Activated CD8-positive, alpha-beta memory T cell treated with anti-CD3 and anti-CD28 coated beads for 1 hour (primary cell): Measurements from ENCODE around the gene SPOUT1.
A peak's percentile ranks its signal among the peaks of the same experiment; 100 is the strongest.
"Not testable (repeated sequence)": the region's sequence is repeated elsewhere in the genome, so short reads cannot be mapped to it uniquely, and the experiment has no call there.

Source experiments
- DNase-seq, 2 donors: peaks; one replicate each; pipeline ENCODE4 v3.0.0-alpha.2; 2020; ENCODE audit warnings: low read depth in 1 of 2; ENCODE audit errors: extremely low read depth in 1 of 2

Gene SPOUT1, protein sequence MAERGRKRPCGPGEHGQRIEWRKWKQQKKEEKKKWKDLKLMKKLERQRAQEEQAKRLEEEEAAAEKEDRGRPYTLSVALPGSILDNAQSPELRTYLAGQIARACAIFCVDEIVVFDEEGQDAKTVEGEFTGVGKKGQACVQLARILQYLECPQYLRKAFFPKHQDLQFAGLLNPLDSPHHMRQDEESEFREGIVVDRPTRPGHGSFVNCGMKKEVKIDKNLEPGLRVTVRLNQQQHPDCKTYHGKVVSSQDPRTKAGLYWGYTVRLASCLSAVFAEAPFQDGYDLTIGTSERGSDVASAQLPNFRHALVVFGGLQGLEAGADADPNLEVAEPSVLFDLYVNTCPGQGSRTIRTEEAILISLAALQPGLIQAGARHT

DNA sequence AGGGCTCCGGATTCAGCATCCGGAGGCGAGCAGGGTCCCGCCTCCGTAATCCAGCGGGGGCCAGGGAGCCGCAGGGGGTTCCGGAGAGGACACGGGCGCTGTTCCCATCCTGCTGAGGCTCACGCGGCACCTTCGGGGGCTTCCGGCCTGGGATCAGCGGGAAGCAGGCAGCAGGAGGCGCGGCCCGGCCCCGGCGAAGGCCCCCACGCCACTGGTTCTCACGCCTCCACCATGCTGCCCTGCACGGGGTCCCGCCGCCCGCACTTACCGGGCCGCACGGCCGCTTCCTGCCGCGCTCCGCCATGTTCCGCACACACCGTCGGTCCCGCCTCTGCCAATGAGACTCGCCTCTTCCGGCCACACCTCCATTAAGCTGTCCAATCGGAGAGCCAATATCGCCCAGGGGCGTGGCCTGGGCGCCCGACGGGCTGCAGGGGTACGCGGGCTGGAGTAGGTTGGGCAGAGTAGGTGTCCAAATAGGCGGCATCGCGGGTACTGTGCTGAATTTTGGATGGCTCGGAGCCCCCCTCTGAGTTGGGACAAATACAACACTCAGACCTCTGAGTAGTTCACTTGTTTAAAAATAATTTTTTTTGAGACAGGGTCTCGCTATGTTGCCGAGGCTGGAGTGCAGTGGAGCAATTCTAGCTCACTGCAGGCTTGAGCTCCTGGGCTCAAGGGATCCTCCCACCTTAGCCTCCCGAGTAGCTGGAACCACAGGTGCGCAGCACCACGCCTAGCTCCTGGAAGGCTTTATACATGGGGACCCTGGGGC lies at the start of gene SPOUT1:
TSS of gene SPOUT1 (minus strand) at position 318 of the 775 bp plus-strand sequence. CDS start at position 304, 14 bp downstream.
- peak; percentile 75 to 80 for DNase-seq

DNA sequence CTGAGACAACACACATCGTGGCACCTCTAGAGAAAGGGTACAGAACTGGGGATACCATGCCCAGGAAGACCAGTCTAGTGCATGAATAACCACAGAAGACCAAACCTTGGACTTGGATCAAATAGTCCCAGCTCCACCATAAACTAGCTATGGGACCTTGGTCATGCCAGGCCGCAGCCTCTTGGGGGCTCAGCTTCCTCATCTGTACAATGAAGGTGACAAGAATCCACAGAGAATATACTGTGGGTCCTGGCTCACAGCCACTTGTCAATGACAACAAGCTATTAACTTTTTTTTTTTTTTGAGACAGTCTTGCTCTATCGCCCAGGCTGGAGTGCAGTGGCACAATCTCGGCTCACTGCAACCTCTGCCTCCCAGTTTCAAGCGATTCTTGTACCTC lies 48.3 kb upstream of the SPOUT1 start:
- DNase-seq = no peak

DNA sequence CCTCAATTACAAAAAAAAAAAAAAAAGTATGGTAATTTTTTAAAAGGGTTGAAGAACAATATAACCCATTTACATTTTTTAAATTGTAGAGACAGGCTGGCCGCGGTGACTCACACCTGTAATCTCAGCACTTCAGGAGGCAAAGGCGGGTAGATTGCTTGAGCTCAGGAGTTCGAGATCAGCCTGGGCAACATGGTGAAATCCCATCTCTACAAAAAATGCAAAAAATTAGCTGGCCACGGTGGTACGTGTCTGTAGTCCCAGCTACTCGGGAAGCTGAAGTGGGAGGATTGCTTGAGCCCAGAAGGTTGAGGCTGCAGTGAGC lies 41.3 kb upstream of the SPOUT1 start:
- not testable (repeated sequence) for DNase-seq

DNA sequence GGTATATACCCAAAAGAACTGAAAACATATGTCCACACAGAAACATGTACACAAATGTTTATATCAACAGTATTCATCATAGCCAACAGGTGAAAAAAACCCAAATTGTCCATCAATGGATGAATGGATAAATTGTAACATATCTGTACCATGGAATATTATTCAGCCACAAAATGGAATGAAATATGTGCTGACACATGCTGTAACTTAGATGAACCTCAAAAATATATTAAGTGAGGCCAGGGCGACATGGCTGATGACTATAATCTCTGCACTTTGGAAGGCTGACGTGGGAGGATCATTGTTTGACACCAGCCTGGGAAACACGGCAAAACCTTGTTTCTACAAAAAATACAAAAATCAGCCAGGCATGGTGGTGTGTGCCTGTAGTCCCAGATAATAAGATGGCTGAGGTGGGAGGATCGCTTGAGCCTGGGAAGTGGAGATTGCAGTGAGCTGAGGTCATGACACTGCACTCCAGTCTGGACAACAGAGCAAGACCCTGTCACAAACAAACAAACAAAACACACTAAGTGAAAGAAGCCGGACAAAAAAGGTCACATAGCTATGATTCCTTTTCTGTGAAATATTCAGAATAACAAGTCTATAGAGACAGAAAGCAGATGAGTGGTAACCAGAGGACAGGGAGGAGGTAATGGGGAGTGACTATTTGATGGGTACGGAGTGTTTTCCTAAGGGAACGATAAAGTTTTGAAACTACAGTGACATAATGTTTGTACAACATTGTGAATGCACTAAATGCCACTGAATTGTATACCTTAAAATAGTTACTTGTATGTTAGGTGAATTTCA lies 40.7 kb upstream of the SPOUT1 start:
- DNase-seq = no peak

DNA sequence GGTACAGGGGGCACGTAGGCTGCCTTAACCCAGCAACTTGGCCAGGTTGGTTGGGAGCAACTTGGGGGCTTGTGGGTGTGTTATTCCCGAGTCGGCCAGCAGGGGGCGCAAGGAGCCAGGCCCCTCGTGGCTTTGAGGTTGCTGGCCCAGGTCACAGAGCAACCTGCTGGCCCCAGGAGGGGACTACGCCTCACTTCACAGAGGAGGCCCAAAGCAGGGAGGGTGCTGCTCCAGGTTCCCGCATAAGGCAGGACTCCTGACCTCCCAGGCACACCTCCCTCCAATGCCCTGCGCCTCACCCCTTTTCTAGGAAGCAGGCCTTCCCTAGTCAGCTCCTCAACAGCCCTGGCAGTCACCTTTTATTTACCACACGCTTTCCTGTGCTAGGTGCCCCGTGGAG lies 34.1 kb upstream of the SPOUT1 start:
- DNase-seq = peak; percentile 63 to 85

DNA sequence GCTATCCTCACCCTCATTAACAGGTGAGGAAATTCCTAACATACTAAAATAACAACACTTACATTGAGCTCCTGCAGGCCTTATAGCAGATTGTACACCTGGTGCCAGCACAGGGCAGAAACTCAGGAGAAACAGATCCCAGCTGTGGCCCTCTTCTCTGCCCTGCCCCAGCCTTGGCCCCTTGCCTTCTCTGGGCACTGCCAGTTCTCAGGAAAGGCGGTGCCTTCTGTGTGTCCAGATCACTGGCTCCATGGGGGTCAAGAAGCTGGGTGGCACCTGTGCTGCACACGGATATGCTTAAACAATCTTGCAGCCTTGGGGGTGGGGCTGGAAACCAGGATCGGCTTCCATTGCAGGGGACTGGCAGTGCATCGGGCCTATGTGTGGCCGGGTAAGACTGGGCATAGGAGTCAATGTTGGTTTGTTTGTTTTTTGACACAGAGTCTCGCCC lies 32.8 kb upstream of the SPOUT1 start:
- DNase-seq = no peak

DNA sequence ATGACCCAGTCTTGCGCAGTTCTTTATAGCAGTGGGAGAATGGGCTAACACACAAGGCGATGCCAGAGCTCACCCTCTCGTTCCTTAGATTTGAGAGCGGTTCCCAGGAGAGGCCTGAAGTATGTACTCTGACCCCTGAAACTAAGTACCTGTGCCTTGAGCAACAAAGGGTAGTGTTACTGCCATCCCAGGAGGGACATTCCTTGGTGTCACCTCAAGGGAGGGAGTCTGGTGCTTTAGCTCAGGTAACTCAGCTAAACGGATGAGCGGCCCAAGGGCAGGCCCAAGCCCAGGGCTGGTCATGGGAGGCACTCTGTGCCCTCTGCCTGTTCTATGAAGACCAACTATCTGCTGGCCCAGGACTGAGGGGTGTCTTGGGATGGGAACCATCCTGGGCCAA lies 31.9 kb upstream of the SPOUT1 start:
- no peak for DNase-seq

DNA sequence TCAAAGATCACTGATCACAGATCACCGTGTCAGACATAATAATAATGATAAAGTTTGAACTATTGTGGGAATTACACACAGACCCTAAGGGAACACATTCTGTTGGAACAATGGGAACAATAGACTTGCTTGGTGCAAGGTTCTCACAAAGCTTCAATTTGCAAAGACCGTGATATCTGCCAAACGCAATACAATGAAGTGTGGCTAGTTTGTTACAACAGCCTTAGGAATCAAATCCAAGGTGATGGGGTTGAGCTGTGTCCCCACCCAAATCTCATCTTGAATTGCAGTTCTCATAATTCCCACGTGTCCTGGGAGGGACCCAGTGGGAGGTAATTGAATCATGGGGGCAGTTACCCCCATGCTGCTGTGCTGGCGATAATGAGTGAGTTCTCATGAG lies 31.3 kb upstream of the SPOUT1 start:
- DNase-seq = no peak

DNA sequence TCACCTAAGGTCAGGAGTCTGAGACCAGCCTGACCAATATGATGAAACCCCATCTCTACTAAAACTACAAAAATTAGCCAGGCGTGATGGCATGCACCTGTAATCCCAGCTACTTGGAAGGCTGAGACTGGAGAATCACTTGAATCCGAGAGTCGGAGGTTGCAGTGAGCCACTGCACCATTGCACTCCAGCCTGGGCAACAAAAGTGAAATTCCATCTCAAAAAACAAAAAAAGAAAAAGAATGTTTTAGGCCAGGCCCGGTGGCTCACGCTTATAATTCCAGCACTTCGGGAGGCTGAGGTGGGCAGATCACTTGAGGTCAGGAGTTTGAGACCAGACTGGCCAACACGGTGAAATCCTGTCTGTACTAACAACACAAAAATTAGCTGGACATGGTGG lies 28.9 kb upstream of the SPOUT1 start:
- DNase-seq = not testable (repeated sequence)

DNA sequence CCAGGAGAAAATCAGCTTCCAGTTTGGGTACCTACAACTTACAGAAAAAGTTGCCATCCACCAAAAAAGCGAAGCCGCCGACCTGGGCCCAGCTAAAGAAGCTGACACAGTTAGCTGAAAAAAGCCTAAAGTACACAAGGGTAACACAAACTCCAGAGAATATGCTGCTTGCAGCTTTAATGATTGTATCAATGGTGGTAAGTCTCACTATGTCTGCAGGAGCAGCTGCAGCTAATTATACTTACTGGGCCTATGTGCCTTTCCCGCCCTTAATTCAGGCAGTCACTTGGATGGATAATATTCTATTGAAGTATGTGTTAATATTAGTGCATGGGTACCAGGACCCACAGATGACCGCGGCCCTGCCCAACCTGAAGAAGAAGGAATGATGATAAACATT lies 24.9 kb upstream of the SPOUT1 start:
- not testable (repeated sequence) for DNase-seq

DNA sequence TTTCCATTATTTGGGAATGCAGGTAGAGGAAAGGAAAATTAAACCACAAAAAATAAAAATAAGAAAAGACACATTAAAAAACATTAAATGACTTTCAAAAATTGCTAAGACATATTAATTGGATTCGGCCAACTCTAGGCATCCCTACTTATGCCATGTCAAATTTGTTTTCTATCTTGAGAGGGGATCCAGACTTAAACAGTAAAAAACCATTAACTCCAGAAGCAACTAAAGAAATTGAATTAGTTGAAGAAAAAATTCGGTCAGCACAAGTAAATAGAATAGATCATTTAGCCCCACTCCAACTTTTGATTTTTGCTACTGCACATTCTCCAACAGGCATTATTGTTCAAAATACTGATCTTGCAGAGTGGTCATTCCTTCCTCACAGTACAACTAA lies 23.1 kb upstream of the SPOUT1 start:
- DNase-seq = not testable (repeated sequence)

DNA sequence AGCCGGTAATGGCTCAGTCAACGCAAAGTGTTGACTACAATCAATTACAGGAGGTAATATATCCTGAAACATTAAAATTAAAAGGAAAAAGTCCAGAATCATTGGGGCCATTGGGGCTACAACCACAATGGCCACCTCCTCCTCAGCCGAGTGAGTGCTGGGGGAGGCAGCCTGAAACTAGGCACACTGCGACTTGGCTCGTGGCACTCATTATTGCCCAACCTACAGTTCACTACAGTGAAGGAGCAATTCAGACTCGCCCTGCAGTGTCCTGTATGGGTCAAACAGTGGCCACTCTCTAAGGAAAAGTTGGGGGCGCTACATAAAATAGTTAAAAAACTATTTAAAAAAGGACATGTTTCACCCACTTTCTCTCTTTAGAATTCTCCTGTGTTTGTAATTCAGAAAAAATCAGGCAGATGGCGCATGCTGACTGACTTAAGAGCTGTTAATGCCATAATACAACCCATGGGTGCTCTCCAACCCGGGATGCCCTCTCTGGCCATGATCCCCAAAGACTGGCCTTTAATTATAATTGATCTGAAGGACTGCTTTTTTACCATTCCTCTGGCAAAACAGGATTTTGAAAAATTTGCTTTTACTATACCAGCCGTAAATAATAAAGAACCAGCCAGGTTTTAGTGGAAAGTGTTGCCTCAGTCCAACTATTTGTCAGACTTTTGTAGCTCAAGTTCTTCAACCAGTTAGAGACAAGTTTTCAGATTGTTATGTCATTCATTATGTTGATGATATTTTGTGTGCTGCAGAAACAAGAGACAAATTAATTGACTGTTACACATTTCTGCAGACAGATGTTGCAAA lies 22.4 kb upstream of the SPOUT1 start:
- DNase-seq = not testable (repeated sequence)

DNA sequence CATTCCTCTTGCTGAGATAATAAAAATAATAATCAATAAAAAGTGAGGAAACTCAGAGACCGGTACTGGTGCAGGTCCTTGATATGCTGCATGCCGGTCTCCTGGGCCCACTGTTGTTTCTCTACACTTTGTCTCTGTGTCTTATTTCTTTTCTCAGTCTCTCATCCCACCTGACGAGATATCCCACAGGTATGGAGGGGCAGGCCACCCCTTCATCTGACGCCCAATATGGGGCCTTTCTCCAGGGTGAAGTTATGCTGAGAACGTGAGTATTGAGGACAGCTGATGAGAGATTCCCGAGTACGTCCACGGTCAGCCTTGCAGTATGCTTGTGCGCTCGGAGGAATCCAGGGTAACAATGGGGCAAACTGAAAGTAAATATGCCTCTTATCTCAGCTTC lies 21.4 kb upstream of the SPOUT1 start:
- DNase-seq = not testable (repeated sequence)

DNA sequence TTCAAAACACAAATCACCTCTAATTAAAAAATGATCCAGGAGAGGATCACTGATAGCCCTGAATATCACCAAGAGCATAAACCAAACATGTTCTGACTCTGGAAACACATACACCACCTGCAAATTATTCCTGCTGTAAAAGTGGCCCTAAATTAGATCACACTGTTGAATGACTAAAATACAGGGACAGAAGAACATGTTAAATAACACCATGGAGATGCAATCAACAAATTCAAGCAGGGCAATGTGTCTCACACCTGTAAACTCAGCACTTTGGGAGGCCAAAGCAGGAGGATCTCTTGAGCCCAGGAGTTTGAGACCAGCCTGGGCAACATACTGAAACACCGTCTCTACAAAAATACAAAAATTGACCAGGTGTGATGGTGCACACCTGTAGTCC lies 18.2 kb upstream of the SPOUT1 start:
- DNase-seq = no peak

DNA sequence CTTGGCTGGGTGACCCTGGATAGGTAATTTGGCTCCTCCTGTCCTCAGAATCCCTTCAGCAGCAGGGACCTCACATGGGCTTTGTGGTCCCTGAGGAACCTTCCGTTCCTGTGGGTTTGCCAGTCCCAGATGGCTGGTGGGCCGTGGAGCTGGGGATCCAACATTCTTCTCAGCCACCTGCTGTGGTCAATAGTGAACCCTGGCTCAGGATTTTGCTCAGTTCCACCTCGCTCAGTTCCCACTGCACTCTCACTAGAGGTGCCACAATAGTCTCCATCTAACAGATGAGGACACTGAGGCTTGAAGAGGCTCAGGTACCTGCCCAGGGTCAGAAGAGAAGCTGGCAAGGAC lies 17.1 kb upstream of the SPOUT1 start:
- DNase-seq = no peak

DNA sequence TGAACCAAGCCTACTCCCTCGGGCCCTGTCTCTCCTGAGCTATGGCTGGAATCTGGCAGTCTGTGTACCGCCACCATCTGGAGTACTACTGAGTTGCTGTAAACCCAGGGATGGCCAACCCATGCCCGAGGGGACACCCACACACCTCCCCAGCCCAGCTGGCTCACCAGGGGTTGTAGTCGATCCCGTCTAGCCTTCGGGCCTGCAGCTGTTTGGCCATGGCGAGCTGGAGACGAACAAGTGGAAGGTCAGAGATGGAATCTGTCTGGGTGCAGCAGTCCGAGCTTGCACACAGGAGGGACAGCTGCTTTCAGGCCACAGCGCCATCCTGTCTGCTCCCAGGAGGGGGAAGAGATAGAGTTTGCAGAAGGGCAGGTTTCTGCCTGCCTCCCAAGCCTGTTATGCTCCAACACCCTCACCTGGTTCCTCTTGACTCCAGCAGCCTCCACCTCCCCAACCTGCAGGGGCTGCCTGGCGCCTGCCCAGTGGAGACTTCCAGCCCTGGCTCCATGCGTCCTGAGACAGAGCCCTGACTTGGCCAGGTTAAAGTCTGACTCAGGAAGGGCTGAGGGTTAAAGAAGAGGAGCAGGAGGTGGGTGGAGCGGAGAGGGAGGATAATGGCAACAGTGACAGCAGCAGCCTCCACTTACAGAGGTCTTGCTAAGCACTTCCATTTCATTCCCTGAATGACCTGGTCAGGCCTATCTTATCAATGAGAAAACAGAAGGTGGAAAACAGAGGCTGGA lies 15.8 kb upstream of the SPOUT1 start:
- no peak for DNase-seq

DNA sequence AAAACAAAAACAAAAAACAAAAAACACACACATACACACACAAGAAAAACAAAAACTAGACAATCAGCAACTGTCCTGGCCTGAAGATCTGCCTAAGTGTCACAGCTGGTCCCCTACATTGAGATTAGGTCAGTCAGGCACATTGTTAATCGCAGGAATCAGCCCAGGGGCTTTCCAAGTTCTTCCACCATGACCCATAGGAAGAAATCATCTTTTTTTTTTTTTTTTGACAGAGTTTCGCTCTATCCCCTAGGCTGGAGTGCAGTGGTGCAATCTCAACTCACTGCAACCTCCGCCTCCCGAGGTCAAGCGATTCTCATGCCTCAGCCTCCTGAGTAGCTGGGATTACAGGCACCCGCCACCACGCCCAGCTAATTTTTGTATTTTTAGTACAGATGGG lies 13.6 kb upstream of the SPOUT1 start:
- not testable (repeated sequence) for DNase-seq

DNA sequence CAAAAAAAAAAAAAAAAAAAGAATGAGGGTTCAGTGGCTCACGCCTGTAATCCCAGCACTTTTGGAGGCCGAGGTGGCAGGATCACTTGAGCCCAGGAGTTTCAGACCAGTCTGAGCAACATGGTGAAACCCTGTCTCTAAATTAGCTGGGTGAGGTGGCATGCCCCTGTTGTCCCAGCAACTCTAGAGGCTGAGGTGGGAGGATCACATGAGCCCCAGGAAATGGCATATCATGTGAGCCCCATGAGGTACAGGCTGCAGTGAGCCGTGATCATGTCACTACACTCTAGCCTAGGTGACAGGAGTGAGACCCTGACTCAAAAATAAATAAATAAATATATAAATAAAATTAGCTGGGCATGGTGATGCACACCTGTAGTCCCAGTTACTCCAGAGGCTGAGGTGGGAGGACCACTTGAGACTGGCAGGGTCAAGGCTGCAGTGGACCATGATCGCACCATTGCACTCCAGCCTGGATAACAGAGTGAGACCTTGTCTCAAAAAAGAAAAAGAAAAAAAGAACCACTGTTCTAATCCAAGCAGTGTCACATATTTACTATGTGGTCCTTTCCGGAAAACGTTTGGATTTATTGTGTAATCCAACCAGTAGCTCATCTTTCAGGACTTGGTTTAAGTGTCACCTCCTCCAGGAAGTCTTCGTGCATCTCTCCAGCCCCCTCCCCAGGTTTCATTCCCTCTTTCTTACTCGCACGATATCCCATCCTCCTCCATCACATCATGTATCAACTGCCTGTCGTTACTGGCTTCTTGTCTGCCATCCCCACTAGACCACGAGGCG lies 12.3 kb upstream of the SPOUT1 start:
- no peak for DNase-seq

DNA sequence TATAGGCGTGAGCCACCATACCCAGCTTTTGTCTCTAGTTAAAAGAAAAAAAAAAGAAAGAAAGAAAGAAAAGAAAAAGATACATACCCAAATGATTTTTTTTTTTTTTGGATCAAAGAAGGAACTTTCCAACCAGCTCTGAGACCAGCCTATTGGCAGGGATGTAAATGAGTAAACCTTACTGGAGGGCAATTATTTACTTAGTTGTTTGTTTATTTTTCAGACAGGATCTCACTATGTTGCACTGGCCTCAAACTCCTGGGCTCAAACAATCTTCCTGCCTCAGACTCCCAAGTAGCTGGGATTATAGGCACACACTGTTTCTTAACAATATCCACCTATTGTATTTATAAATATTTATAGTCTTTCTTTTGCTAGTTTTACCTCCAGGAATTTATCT lies 10.9 kb upstream of the SPOUT1 start:
- no peak for DNase-seq
